SK-N-SH treated with all-trans-retinoic acid at 6 μM for 48 hours (cell line): ENCODE data around the gene EHMT2.

Experiments used
- ARNTL ChIP-seq: fragments of 450-650 bp; formaldehyde crosslinking; IDR thresholded peaks from 2 replicates; pipeline ENCODE4 v1.5.0; 2020; ENCODE audit warnings: low read depth, mild to moderate bottlenecking, moderate library complexity, borderline replicate concordance
- CSDC2 ChIP-seq: fragments of 250-450 bp; sonication (Bioruptor Pico); IDR thresholded peaks from 2 replicates; pipeline ENCODE4 v1.5.0; 2020; ENCODE audit warnings: mild to moderate bottlenecking, moderate library complexity
- ISL1 ChIP-seq: fragments of 250-450 bp; sonication (Bioruptor Pico); IDR thresholded peaks from 2 replicates; pipeline ENCODE4 v2.1.2; 2022; ENCODE audit warnings: mild to moderate bottlenecking, moderate library complexity
- POU6F1 ChIP-seq: fragments of 250-450 bp; sonication (Bioruptor Pico); IDR thresholded peaks from 2 replicates; pipeline ENCODE4 v1.8.0; 2021; ENCODE audit warnings: low read depth, mild to moderate bottlenecking, moderate library complexity, borderline replicate concordance
- ZFP3 ChIP-seq: fragments of 250-450 bp; sonication (Bioruptor Pico); IDR thresholded peaks from 2 replicates; pipeline ENCODE4 v1.5.0; 2020; ENCODE audit warnings: mild to moderate bottlenecking, moderate library complexity
- ZFP30 ChIP-seq: fragments of 450-650 bp; formaldehyde crosslinking; IDR thresholded peaks from 2 replicates; pipeline ENCODE4 v1.5.0; 2022; ENCODE audit warnings: mild to moderate bottlenecking, moderate library complexity
- ZNF70 ChIP-seq: fragments of 450-650 bp; formaldehyde crosslinking; IDR thresholded peaks from 2 replicates; pipeline ENCODE4 v1.5.0; 2020; ENCODE audit warnings: mild to moderate bottlenecking, moderate library complexity
- ZNF8 ChIP-seq: fragments of 450-650 bp; formaldehyde crosslinking; IDR thresholded peaks from 2 replicates; pipeline ENCODE4 v1.5.0; 2020; ENCODE audit warnings: mild to moderate bottlenecking, moderate library complexity
- TF ChIP-seq, protein P1 (sequence below): fragments of 250-450 bp; sonication (Bioruptor Pico); IDR thresholded peaks from 2 replicates; pipeline ENCODE4 v1.8.0; 2020; ENCODE audit warnings: mild to moderate bottlenecking, moderate library complexity, borderline replicate concordance
- TF ChIP-seq, protein P2 (sequence below): fragments of 250-450 bp; sonication (Bioruptor Pico); IDR thresholded peaks from 2 replicates; pipeline ENCODE4 v1.5.0; 2020; ENCODE audit warnings: mild to moderate bottlenecking, moderate library complexity
- TF ChIP-seq, protein P3 (sequence below): fragments of 250-450 bp; sonication (Bioruptor Pico); IDR thresholded peaks from 2 replicates; pipeline ENCODE4 v1.5.1; 2020; ENCODE audit warnings: low read depth, mild to moderate bottlenecking, moderate library complexity

DNA sequence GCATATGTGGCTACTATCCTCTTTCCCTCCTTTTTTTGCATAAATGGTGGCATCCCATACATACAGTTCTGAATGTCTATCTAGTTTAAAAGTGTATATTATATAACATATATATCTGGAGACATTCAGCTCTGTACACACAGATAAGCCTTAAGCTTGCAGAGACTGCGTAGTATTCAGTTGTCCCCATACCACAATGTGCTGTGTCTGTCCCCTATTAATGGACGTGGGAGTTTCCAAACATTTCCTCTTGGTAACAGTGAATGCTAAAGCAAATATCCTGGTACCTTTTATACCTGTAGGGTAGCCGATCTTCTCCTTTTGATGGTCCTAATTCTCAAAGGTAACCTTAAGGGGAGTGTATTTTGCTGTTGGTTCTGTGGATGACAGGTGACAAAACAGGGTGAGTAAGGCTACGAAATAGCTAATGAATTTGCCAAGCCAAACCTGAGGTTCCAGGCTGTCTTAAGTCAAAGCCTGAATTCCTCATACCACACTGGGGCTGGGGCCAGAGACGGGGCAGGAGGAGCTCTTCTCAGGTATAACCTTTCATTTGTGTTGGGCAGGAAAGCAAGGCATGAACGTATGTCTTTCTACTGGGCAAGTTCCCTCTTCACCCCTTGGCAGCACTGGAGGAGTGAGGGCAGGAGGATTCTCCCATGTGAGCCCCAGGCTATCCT is 22.3 kb upstream of the EHMT2 start:
- TF ChIP-seq CSDC2 (no peak), ARNTL (CRISPR knock-in tag) (no peak), ISL1 (CRISPR knock-in tag) (no peak), ZFP3 (CRISPR knock-in tag) (no peak), ZNF8 (CRISPR knock-in tag) (no peak), ZNF70 (CRISPR knock-in tag) (no peak), ZFP30 (no peak), POU6F1 (CRISPR knock-in tag) (no peak)
- TF ChIP-seq, protein P1, sequence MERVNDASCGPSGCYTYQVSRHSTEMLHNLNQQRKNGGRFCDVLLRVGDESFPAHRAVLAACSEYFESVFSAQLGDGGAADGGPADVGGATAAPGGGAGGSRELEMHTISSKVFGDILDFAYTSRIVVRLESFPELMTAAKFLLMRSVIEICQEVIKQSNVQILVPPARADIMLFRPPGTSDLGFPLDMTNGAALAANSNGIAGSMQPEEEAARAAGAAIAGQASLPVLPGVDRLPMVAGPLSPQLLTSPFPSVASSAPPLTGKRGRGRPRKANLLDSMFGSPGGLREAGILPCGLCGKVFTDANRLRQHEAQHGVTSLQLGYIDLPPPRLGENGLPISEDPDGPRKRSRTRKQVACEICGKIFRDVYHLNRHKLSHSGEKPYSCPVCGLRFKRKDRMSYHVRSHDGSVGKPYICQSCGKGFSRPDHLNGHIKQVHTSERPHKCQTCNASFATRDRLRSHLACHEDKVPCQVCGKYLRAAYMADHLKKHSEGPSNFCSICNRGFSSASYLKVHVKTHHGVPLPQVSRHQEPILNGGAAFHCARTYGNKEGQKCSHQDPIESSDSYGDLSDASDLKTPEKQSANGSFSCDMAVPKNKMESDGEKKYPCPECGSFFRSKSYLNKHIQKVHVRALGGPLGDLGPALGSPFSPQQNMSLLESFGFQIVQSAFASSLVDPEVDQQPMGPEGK (CRISPR knock-in tag): no peak
- TF ChIP-seq, protein P2, sequence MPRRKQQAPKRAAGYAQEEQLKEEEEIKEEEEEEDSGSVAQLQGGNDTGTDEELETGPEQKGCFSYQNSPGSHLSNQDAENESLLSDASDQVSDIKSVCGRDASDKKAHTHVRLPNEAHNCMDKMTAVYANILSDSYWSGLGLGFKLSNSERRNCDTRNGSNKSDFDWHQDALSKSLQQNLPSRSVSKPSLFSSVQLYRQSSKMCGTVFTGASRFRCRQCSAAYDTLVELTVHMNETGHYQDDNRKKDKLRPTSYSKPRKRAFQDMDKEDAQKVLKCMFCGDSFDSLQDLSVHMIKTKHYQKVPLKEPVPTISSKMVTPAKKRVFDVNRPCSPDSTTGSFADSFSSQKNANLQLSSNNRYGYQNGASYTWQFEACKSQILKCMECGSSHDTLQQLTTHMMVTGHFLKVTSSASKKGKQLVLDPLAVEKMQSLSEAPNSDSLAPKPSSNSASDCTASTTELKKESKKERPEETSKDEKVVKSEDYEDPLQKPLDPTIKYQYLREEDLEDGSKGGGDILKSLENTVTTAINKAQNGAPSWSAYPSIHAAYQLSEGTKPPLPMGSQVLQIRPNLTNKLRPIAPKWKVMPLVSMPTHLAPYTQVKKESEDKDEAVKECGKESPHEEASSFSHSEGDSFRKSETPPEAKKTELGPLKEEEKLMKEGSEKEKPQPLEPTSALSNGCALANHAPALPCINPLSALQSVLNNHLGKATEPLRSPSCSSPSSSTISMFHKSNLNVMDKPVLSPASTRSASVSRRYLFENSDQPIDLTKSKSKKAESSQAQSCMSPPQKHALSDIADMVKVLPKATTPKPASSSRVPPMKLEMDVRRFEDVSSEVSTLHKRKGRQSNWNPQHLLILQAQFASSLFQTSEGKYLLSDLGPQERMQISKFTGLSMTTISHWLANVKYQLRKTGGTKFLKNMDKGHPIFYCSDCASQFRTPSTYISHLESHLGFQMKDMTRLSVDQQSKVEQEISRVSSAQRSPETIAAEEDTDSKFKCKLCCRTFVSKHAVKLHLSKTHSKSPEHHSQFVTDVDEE (CRISPR knock-in tag): no peak
- TF ChIP-seq, protein P3, sequence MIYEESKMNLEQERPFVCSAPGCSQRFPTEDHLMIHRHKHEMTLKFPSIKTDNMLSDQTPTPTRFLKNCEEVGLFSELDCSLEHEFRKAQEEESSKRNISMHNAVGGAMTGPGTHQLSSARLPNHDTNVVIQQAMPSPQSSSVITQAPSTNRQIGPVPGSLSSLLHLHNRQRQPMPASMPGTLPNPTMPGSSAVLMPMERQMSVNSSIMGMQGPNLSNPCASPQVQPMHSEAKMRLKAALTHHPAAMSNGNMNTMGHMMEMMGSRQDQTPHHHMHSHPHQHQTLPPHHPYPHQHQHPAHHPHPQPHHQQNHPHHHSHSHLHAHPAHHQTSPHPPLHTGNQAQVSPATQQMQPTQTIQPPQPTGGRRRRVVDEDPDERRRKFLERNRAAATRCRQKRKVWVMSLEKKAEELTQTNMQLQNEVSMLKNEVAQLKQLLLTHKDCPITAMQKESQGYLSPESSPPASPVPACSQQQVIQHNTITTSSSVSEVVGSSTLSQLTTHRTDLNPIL (CRISPR knock-in tag): no peak
